K562 (cell line): ENCODE measurements around the gene RNF217. TPM values are rescaled to one million over a fixed set of nuclear protein-coding genes. Genes with fewer than 3 reads are reported as not detected.

ENCODE experiments used
- ATAC-seq: fragments of 200-7000 bp; cut with Tn5 transposase; 3 replicates; pipeline ENCODE4 v1.9.1; 2020; ENCODE audit warnings: moderate library complexity
- BruUV-seq: library from RNA; stranded (reverse); fragments of 400-500 nt; replicated peaks from 2 replicates; lab custom pipeline; 2021; lab: Mats Ljungman, UMichigan
- CTCF ChIA-PET: fragments of 300-600 bp; formaldehyde crosslinking; extraction: SDS; loops from one replicate; lab custom pipeline; 2021; ENCODE audit warnings: low intra/inter-chr PET ratio; lab: Yijun Ruan, JAX
- POLR2A ChIA-PET: fragments of 300-600, 350-650 bp; sonication (Branson Sonifier 250); formaldehyde crosslinking; extraction: SDS; loops from one replicate; lab custom pipeline; 2021; ENCODE audit warnings: antibody characterized with exemption, inconsistent platforms; lab: Yijun Ruan, JAX
- DNase-seq, 4 experiments: peaks; one replicate each; pipeline versions ENCODE4 v3.0.0 to v3.0.0-alpha.2; 2011 to 2018; ENCODE audit warnings: low spot score in 3 of 4, mixed read lengths in 3 of 4; ENCODE audit errors: extremely low read depth in 1 of 4
- FAIRE-seq: peaks from 2 replicates; lab custom pipeline; 2011; peaks lifted over from hg19 to GRCh38; lab: Jason Lieb, UNC
- H2AFZ ChIP-seq: 2 replicates; pipeline ENCODE4 v1.6.0; 2011; ENCODE audit warnings: low read depth, low read length, control low read depth, inconsistent platforms
- H3K27ac ChIP-seq: fragments of 200-600 bp; 3 replicates; pipeline ENCODE4 v1.8.0; 2011; ENCODE audit warnings: low read depth, mild to moderate bottlenecking, control low read depth, inconsistent platforms, low read length, moderate library complexity, mixed read lengths; ENCODE audit errors: extremely low read depth
- H3K27me3 ChIP-seq, 2 experiments: fragments of 300-600 bp in 1 of 2; 2 replicates in 1 of 2; 3 replicates in 1 of 2; pipeline versions ENCODE4 v1.6.0 to v1.8.0; 2011; ENCODE audit warnings: inconsistent platforms in 2 of 2, low read length in 2 of 2, mild to moderate bottlenecking in 1 of 2, mixed read lengths in 1 of 2, moderate library complexity in 1 of 2; ENCODE audit not compliant: control insufficient read depth in 2 of 2, insufficient read depth in 2 of 2
- H3K36me3 ChIP-seq: fragments of 300-600 bp; 3 replicates; pipeline ENCODE4 v1.8.0; 2011; ENCODE audit warnings: mild to moderate bottlenecking, low read length, inconsistent platforms; ENCODE audit not compliant: control insufficient read depth, insufficient read depth
- H3K4me1 ChIP-seq, 2 experiments: fragments of 200-600 bp in 1 of 2; replicated peaks in 1 of 2; 2 replicates in 1 of 2; 3 replicates in 1 of 2; pipeline versions ENCODE4 v1.5.1 to v1.8.0; 2011; ENCODE audit warnings: inconsistent platforms in 2 of 2, low read length in 2 of 2, mild to moderate bottlenecking in 1 of 2, mixed read lengths in 1 of 2, moderate library complexity in 1 of 2; ENCODE audit not compliant: control insufficient read depth in 2 of 2, insufficient read depth in 2 of 2
- H3K4me2 ChIP-seq: 2 replicates; pipeline ENCODE4 v1.6.1; 2011; ENCODE audit warnings: low read length, control low read depth, inconsistent platforms, mixed read lengths; ENCODE audit not compliant: insufficient read depth
- H3K4me3 ChIP-seq: fragments of 200-600 bp; sonication (generic), shearing (Covaris generic); 2 replicates; pipeline ENCODE4 v1.5.1; 2016; ENCODE audit warnings: control low read depth, inconsistent platforms
- H3K79me2 ChIP-seq: fragments of 200-600 bp; 3 replicates; pipeline ENCODE4 v1.8.0; 2011; ENCODE audit warnings: low read length, inconsistent platforms; ENCODE audit not compliant: control insufficient read depth, insufficient read depth
- H3K9ac ChIP-seq, 2 experiments: 2 replicates each; pipeline versions ENCODE4 v1.6.0 to v1.6.1; 2011; ENCODE audit warnings: low read depth in 2 of 2, low read length in 2 of 2, control low read depth in 1 of 2, inconsistent platforms in 1 of 2, mild to moderate bottlenecking in 1 of 2, mixed read lengths in 1 of 2; ENCODE audit not compliant: insufficient read depth in 1 of 2
- H3K9me1 ChIP-seq: one replicate; pipeline ENCODE4 v1.6.0; 2011; ENCODE audit warnings: inconsistent platforms, mild to moderate bottlenecking, low read length, moderate library complexity; ENCODE audit not compliant: control insufficient read depth, insufficient read depth
- H3K9me3 ChIP-seq: replicated peaks from 2 replicates; pipeline ENCODE4 v1.5.1; 2011; ENCODE audit warnings: low read depth, low read length, inconsistent platforms; ENCODE audit not compliant: control insufficient read depth, insufficient read depth
- H4K20me1 ChIP-seq: replicated peaks from 2 replicates; pipeline ENCODE4 v1.6.1; 2011; ENCODE audit warnings: low read length, inconsistent platforms, mixed read lengths; ENCODE audit not compliant: control insufficient read depth, insufficient read depth
- CHD2 ChIP-seq: IDR thresholded peaks from 2 replicates; pipeline ENCODE4 v1.6.1; 2011; ENCODE audit warnings: low read depth, low read length
- GTF2F1 ChIP-seq: IDR thresholded peaks from 2 replicates; pipeline ENCODE4 v1.6.1; 2011; ENCODE audit warnings: low read depth, low read length, improper control_type of control experiment
- KHSRP ChIP-seq: fragments of 450-650 bp; IDR thresholded peaks from 2 replicates; pipeline ENCODE4 v1.6.1; 2017
- SMC3 ChIP-seq: conservative IDR thresholded peaks from 2 replicates; pipeline ENCODE4 v1.6.1; 2011; ENCODE audit warnings: low read depth, low read length, improper control_type of control experiment; ENCODE audit not compliant: insufficient read depth
- ZKSCAN3 ChIP-seq: fragments of 250-450 bp; sonication (Bioruptor Pico); IDR thresholded peaks from 2 replicates; pipeline ENCODE4 v1.4.0; 2020
- ZNF124 ChIP-seq: sonication (generic); formaldehyde crosslinking; IDR thresholded peaks from 2 replicates; pipeline ENCODE4 v1.8.1; 2022; ENCODE audit warnings: missing genetic modification reagents
- WGBS: fragments of 100-300 bp; shearing (Covaris generic); methylation state at CpG from one replicate; pipeline ENCODE4 v1.1.6; 2016; ENCODE audit warnings: low coverage, mixed read lengths; ENCODE audit not compliant: insufficient coverage; ENCODE audit errors: missing lambda C conversion rate; 5-methylcytosine and 5-hydroxymethylcytosine counted together
- in situ Hi-C: fragments of 300-500 bp; cut with MboI; formaldehyde crosslinking; loops from 4 replicates; pipeline ENCODE4 v1.15.0; 2018; ENCODE audit warnings: inconsistent platforms, mixed read lengths
- intact Hi-C: fragments of 100-400 bp; cut with micrococcal nuclease; formaldehyde crosslinking; loops from 2 replicates; pipeline ENCODE4 v1.14.2; 2022
- polyA plus RNA-seq, 8 experiments: library from polyadenylated mRNA; depleted of rRNA in 4 of 8; stranded (reverse) in 5 of 8; unstranded in 3 of 8; fragments of >200 nt; fragmentation: Nextera tagmentation in 2 of 8; fragmentation: Illumina TruSeq in 1 of 8; extraction: Ambion mirVana in 2 of 8; extraction: Trizol in 1 of 8; gene quantifications; 2 replicates each; pipeline versions ENCODE4 v1.2.1 to v1.2.3, GENCODE V29; 2011 to 2014; ENCODE audit warnings: inconsistent platforms in 1 of 8, missing spikeins in 1 of 8
- total RNA-seq, 7 experiments: library from RNA; depleted of rRNA in 6 of 7; stranded (reverse); fragments of >200 nt in 6 of 7; fragmentation: Illumina TruSeq in 2 of 7; extraction: Trizol in 2 of 7; gene quantifications; 2 replicates each; pipeline versions ENCODE4 v1.2.1 to v1.2.3, GENCODE V29; 2011 to 2021; ENCODE audit warnings: low replicate concordance in 1 of 7
- TF ChIP-seq, protein P1 (sequence below): sonication (generic); formaldehyde crosslinking; IDR thresholded peaks from 2 replicates; pipeline ENCODE4 v1.8.0; 2022; ENCODE audit warnings: mild to moderate bottlenecking, missing genetic modification reagents
- TF ChIP-seq, protein P2 (sequence below): sonication (generic); formaldehyde crosslinking; IDR thresholded peaks from 2 replicates; pipeline ENCODE4 v1.8.0; 2022; ENCODE audit warnings: mild to moderate bottlenecking, missing genetic modification reagents, borderline replicate concordance
- TF ChIP-seq, protein P3 (sequence below), 2 experiments: fragments of 450-650 bp in 1 of 2; sonication (generic) in 1 of 2; formaldehyde crosslinking in 1 of 2; IDR thresholded peaks in 1 of 2; conservative IDR thresholded peaks in 1 of 2; 2 replicates each; pipeline versions ENCODE4 v1.6.1 to v1.8.1; 2016 to 2023; ENCODE audit warnings: mild to moderate bottlenecking in 2 of 2, moderate library complexity in 2 of 2, inconsistent platforms in 1 of 2, missing genetic modification reagents in 1 of 2

The RNF217 gene
- total and polyA plus RNA-seq, 9 of the 15 experiments (the other 6 are each of a cell fraction or from before 2014, with no cell fraction given): 2.9 to 25.6 (median 12.0) TPM

DNA sequence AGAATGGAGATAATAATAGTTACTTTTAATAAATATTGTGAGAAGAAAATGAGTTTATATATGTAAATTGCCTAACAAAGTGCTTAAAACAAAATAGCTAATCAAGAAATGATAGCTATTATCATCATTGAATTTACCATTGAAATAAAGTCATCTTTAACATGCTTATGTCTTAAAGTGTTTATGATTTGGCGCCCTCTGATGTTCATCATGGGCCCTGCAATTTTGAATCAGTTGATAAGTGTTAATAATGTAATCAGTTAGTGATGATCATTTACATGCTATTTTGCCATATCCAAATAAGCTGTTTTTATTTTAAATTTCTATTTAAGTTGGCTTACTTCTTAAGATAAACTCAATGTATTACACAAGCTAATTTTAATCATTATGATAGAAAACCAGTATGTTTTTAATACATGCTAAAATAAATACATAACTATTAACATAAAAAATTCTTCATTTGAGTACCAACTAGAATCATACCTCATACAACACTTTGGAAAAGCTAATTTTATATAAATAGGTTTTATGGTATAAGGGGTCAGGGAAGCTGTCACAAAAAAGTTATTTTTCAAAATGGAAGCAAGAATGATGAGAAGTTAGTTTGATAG, 152.1 kb downstream of the RNF217 start:
- FAIRE-seq: peak; percentile 35
- TF ChIP-seq, protein P1, sequence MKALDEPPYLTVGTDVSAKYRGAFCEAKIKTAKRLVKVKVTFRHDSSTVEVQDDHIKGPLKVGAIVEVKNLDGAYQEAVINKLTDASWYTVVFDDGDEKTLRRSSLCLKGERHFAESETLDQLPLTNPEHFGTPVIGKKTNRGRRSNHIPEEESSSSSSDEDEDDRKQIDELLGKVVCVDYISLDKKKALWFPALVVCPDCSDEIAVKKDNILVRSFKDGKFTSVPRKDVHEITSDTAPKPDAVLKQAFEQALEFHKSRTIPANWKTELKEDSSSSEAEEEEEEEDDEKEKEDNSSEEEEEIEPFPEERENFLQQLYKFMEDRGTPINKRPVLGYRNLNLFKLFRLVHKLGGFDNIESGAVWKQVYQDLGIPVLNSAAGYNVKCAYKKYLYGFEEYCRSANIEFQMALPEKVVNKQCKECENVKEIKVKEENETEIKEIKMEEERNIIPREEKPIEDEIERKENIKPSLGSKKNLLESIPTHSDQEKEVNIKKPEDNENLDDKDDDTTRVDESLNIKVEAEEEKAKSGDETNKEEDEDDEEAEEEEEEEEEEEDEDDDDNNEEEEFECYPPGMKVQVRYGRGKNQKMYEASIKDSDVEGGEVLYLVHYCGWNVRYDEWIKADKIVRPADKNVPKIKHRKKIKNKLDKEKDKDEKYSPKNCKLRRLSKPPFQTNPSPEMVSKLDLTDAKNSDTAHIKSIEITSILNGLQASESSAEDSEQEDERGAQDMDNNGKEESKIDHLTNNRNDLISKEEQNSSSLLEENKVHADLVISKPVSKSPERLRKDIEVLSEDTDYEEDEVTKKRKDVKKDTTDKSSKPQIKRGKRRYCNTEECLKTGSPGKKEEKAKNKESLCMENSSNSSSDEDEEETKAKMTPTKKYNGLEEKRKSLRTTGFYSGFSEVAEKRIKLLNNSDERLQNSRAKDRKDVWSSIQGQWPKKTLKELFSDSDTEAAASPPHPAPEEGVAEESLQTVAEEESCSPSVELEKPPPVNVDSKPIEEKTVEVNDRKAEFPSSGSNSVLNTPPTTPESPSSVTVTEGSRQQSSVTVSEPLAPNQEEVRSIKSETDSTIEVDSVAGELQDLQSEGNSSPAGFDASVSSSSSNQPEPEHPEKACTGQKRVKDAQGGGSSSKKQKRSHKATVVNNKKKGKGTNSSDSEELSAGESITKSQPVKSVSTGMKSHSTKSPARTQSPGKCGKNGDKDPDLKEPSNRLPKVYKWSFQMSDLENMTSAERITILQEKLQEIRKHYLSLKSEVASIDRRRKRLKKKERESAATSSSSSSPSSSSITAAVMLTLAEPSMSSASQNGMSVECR (CRISPR knock-in tag): no peak
- TF ChIP-seq GTF2F1 (no peak), CHD2 (no peak), ZNF124 (CRISPR knock-in tag) (no peak), ZKSCAN3 (CRISPR knock-in tag) (no peak), SMC3 (0 out of 2 replicates have a peak, but pooled peaks have one; percentile 42), KHSRP (no peak)
- TF ChIP-seq, protein P2, sequence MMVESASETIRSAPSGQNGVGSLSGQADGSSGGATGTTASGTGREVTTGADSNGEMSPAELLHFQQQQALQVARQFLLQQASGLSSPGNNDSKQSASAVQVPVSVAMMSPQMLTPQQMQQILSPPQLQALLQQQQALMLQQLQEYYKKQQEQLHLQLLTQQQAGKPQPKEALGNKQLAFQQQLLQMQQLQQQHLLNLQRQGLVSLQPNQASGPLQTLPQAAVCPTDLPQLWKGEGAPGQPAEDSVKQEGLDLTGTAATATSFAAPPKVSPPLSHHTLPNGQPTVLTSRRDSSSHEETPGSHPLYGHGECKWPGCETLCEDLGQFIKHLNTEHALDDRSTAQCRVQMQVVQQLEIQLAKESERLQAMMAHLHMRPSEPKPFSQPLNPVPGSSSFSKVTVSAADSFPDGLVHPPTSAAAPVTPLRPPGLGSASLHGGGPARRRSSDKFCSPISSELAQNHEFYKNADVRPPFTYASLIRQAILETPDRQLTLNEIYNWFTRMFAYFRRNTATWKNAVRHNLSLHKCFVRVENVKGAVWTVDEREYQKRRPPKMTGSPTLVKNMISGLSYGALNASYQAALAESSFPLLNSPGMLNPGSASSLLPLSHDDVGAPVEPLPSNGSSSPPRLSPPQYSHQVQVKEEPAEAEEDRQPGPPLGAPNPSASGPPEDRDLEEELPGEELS: no peak
- TF ChIP-seq, protein P3, sequence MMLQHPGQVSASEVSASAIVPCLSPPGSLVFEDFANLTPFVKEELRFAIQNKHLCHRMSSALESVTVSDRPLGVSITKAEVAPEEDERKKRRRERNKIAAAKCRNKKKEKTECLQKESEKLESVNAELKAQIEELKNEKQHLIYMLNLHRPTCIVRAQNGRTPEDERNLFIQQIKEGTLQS (IDR thresholded peaks at IDR 0.05): no peak
- TF ChIP-seq, protein P3 (CRISPR knock-in tag; conservative IDR thresholded peaks at IDR 0.05): no peak

More for the DNA sequence above, 152.1 kb downstream of the RNF217 start:
- Histone ChIP-seq H3K4me2 (no peak overlapping the region), H3K4me1 (no peaks in the 10 kb centered on the region), H3K36me3 (no peaks in the 10 kb centered on the region), H4K20me1 (no peaks in the 10 kb centered on the region), H3K79me2 (no peaks in the 10 kb centered on the region), H3K4me3 (no peak overlapping the region), H3K27me3 (no peaks in the 10 kb centered on the region), H2AFZ (no peak overlapping the region), H3K9ac (no peak overlapping the region), H3K9me3 (peaks cover 29% of the 10 kb centered on the region), H3K9me1 (no peaks in the 10 kb centered on the region), H3K27ac (no peak overlapping the region)
- ChIA-PET CTCF (interaction anchor here (2.2 kb wide), 1 partner anchor 244 kb away, joined by 16 read pairs; no protein-coding TSS in a partner anchor), POLR2A (interaction anchor here (0.9 kb wide), 1 partner anchor 10 kb away, joined by 4 read pairs; no protein-coding TSS in a partner anchor)
- DNase-seq: peak in 3 of 4 experiments; percentile 45 to 78 (median 45)
- intact Hi-C loops (loop anchor here (1.0 kb wide), 2 partner anchors 149 to 244 kb away; no protein-coding TSS in a partner anchor), in situ Hi-C loops (loop anchor here (5.0 kb wide), 1 partner anchor 242 kb away; no protein-coding TSS in a partner anchor)
- WGBS: 0% methylated on average over 1 of the region's 1 CpG
- ATAC-seq: peak; percentile 71; the same call in 2 of the 3 replicates
- BruUV-seq: no TSS peak
